DND-41 (cell line): ENCODE measurements around the gene ABLIM1.

Experiments
- EZH2 ChIP-seq: IDR thresholded peaks from 3 replicates; pipeline ENCODE4 v1.6.1; 2012; ENCODE audit warnings: borderline replicate concordance, low read depth, mild to moderate bottlenecking, moderate library complexity, low read length, inconsistent platforms; ENCODE audit not compliant: severe bottlenecking
- TF ChIP-seq, protein P1 (sequence below): IDR thresholded peaks from 2 replicates; pipeline ENCODE4 v1.5.1; 2012; ENCODE audit warnings: borderline replicate concordance, low read length, moderate library complexity, mild to moderate bottlenecking; ENCODE audit not compliant: poor library complexity, severe bottlenecking; ENCODE audit errors: extremely low read depth

DNA sequence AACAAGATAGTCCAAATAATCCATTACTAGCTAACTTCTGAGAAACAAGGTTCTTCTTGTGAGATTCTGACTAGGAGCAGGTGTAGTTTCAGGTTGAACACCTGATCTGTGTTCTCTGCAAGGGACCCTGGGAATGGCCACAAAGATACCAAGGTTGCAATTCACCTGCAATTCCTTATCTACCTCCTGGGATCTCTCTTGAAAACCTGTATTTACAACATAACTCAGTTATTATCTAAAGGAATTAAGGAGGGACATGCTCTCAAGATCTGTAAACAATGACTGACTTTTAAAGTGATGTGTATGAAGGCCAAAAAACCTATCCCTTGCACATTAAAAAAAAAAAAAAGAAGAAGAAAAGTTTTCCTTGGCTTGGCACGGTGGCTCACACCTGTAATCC lies 54.8 kb downstream of the ABLIM1 start:
- TF ChIP-seq, protein P1, sequence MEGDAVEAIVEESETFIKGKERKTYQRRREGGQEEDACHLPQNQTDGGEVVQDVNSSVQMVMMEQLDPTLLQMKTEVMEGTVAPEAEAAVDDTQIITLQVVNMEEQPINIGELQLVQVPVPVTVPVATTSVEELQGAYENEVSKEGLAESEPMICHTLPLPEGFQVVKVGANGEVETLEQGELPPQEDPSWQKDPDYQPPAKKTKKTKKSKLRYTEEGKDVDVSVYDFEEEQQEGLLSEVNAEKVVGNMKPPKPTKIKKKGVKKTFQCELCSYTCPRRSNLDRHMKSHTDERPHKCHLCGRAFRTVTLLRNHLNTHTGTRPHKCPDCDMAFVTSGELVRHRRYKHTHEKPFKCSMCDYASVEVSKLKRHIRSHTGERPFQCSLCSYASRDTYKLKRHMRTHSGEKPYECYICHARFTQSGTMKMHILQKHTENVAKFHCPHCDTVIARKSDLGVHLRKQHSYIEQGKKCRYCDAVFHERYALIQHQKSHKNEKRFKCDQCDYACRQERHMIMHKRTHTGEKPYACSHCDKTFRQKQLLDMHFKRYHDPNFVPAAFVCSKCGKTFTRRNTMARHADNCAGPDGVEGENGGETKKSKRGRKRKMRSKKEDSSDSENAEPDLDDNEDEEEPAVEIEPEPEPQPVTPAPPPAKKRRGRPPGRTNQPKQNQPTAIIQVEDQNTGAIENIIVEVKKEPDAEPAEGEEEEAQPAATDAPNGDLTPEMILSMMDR, result no peak
- TF ChIP-seq EZH2, result no peak
